Neural cell (in vitro differentiated cells): ENCODE data around the gene APAF1.

Experiments used
- CTCF ChIP-seq: fragments of 450-650 bp; IDR thresholded peaks from 2 replicates; pipeline ENCODE4 v1.5.1; 2014; ENCODE audit warnings: antibody characterized with exemption, mild to moderate bottlenecking, moderate library complexity; ENCODE audit not compliant: poor library complexity, severe bottlenecking
- EP300 ChIP-seq: fragments of 450-650 bp; conservative IDR thresholded peaks from 2 replicates; pipeline ENCODE4 v1.6.1; 2014; ENCODE audit warnings: antibody characterized with exemption, mild to moderate bottlenecking, moderate library complexity; ENCODE audit not compliant: poor library complexity, severe bottlenecking
- EZH2 ChIP-seq: fragments of 200-600, 300-800 bp; shearing (Covaris generic), sonication (generic); IDR thresholded peaks from 2 replicates; pipeline ENCODE4 v1.6.1; 2014; ENCODE audit warnings: antibody characterized with exemption, low read length, borderline replicate concordance, mild to moderate bottlenecking; ENCODE audit not compliant: insufficient read depth, poor library complexity, severe bottlenecking
- MXI1 ChIP-seq: fragments of 450-650 bp; conservative IDR thresholded peaks from 2 replicates; pipeline ENCODE4 v1.6.1; 2014; ENCODE audit warnings: antibody characterized with exemption, mild to moderate bottlenecking; ENCODE audit not compliant: poor library complexity, severe bottlenecking
- POLR2AphosphoS5 ChIP-seq: IDR thresholded peaks from 2 replicates; pipeline ENCODE4 v1.6.1; 2012
- RAD21 ChIP-seq: fragments of 450-650 bp; conservative IDR thresholded peaks from 2 replicates; pipeline ENCODE4 v1.6.1; 2014; ENCODE audit warnings: antibody characterized with exemption, mild to moderate bottlenecking, moderate library complexity
- SMC3 ChIP-seq: fragments of 450-650 bp; conservative IDR thresholded peaks from 2 replicates; pipeline ENCODE4 v1.6.1; 2014; ENCODE audit warnings: antibody characterized with exemption, mild to moderate bottlenecking, moderate library complexity; ENCODE audit not compliant: poor library complexity
- TAF1 ChIP-seq: IDR thresholded peaks from 2 replicates; pipeline ENCODE4 v1.6.1; 2012; ENCODE audit warnings: low read depth
- TF ChIP-seq, protein P1 (sequence below): IDR thresholded peaks from 2 replicates; pipeline ENCODE4 v1.6.1; 2012; ENCODE audit warnings: borderline replicate concordance

- TF ChIP-seq EZH2, result no peak
- TF ChIP-seq, protein P1, sequence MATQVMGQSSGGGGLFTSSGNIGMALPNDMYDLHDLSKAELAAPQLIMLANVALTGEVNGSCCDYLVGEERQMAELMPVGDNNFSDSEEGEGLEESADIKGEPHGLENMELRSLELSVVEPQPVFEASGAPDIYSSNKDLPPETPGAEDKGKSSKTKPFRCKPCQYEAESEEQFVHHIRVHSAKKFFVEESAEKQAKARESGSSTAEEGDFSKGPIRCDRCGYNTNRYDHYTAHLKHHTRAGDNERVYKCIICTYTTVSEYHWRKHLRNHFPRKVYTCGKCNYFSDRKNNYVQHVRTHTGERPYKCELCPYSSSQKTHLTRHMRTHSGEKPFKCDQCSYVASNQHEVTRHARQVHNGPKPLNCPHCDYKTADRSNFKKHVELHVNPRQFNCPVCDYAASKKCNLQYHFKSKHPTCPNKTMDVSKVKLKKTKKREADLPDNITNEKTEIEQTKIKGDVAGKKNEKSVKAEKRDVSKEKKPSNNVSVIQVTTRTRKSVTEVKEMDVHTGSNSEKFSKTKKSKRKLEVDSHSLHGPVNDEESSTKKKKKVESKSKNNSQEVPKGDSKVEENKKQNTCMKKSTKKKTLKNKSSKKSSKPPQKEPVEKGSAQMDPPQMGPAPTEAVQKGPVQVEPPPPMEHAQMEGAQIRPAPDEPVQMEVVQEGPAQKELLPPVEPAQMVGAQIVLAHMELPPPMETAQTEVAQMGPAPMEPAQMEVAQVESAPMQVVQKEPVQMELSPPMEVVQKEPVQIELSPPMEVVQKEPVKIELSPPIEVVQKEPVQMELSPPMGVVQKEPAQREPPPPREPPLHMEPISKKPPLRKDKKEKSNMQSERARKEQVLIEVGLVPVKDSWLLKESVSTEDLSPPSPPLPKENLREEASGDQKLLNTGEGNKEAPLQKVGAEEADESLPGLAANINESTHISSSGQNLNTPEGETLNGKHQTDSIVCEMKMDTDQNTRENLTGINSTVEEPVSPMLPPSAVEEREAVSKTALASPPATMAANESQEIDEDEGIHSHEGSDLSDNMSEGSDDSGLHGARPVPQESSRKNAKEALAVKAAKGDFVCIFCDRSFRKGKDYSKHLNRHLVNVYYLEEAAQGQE, result no peak
- TF ChIP-seq SMC3, result no peak
- TF ChIP-seq CTCF, result no peak
- no peak for TF ChIP-seq POLR2AphosphoS5
- TF ChIP-seq EP300, result no peak
- TF ChIP-seq MXI1, result no peak
- no peak for TF ChIP-seq RAD21
- no peak for TF ChIP-seq TAF1
These were observed 91.5 kb downstream of the APAF1 start for GRCh38 chr12:98736352-98737321.
